ENCODE results near the gene WNT7A. TPM values are rescaled to one million over a fixed set of nuclear protein-coding genes. Genes with fewer than 3 reads are reported as not detected.

The WNT7A gene
- total and polyA plus RNA-seq, 4 donors = not detected

GRCh38 chr3:13863965-13864595, 15.8 kb downstream of the WNT7A start (continued):
- TF ChIP-seq ATF3 (IDR thresholded peaks at IDR 0.05) = no peak

GRCh38 chr3:13863382-13863952, 16.4 kb downstream of the WNT7A start:
- H3K27ac ChIP-seq (ENCODE audit: low read depth in 1 of 2, low read length in 2 of 2) = no peak overlapping the region
- no peaks in the 10 kb centered on the region for H3K36me3 ChIP-seq (ENCODE audit: control insufficient read depth in 4 of 4, insufficient read depth in 3 of 4, low read depth in 1 of 4, low read length in 3 of 4)
- 70% methylated on average over 6 of the region's 6 CpGs for WGBS
- no peak for TF ChIP-seq ZBTB33 (IDR thresholded peaks at IDR 0.05)
- TF ChIP-seq NR2F2 (IDR thresholded peaks at IDR 0.05) = no peak
- no peak for TF ChIP-seq SP1 (IDR thresholded peaks at IDR 0.05)
- TF ChIP-seq EGR1 (IDR thresholded peaks at IDR 0.05; ENCODE audit: low read depth in 2 of 2) = no peak
- no peak for TF ChIP-seq FOXA2 (IDR thresholded peaks at IDR 0.05)
- TF ChIP-seq REST (IDR thresholded peaks at IDR 0.05) = no peak
- TF ChIP-seq HNF4G (IDR thresholded peaks at IDR 0.05) = no peak
- TF ChIP-seq YY1 (IDR thresholded peaks at IDR 0.05) = no peak
- TF ChIP-seq RAD21 (IDR thresholded peaks at IDR 0.05) = no peak
- no peak for TF ChIP-seq ATF3 (IDR thresholded peaks at IDR 0.05)
- no peak for TF ChIP-seq CTCF (IDR thresholded peaks at IDR 0.05; ENCODE audit: low read depth, low read length, missing input control)
- TF ChIP-seq GABPA (IDR thresholded peaks at IDR 0.05 in 1 of 2, conservative IDR thresholded peaks at IDR 0.05 in 1 of 2) = no peak
- TF ChIP-seq MAX (IDR thresholded peaks at IDR 0.05) = no peak
- TF ChIP-seq HNF4A (conservative IDR thresholded peaks at IDR 0.05) = no peak
- TF ChIP-seq RXRA (IDR thresholded peaks at IDR 0.05) = no peak
- no peak for TF ChIP-seq TAF1 (conservative IDR thresholded peaks at IDR 0.05)
- no peaks in the 10 kb centered on the region for H3K4me1 ChIP-seq (ENCODE audit: control insufficient read depth in 4 of 4, insufficient read depth in 4 of 4, low read length in 3 of 4)
- no peak overlapping the region for H3K9ac ChIP-seq (ENCODE audit: low read depth in 1 of 2, low read length in 2 of 2)
- no peak overlapping the region for H3K4me3 ChIP-seq (ENCODE audit: low read depth in 1 of 3, low read length in 3 of 3)
- DNase-seq (ENCODE audit: low spot score) = no peak
- peaks cover 0 to 7% (median 1%) of the 10 kb centered on the region in 4 donors for H3K27me3 ChIP-seq (ENCODE audit: control insufficient read depth in 4 of 4, insufficient read depth in 4 of 4, low read length in 3 of 4)
- peaks cover 0 to 2% (median 0%) of the 10 kb centered on the region in 4 donors for H3K9me3 ChIP-seq (ENCODE audit: control insufficient read depth in 4 of 4, low read length in 3 of 4)

All from liver (tissue), 9 donors.